Left lung (tissue), 14 donors: ENCODE data around the gene COX8A. TPM values are rescaled to one million over a fixed set of nuclear protein-coding genes. Genes with fewer than 3 reads are reported as not detected.

Source experiments
- ATAC-seq: fragments of 200-7000 bp; cut with Tn5 transposase; one replicate; pipeline ENCODE4 v1.9.1; 2020; ENCODE audit warnings: moderate library complexity
- DNase-seq, 4 donors: peaks; one replicate each; pipeline ENCODE4 v3.0.0-alpha.2; 2013 to 2020
- H3K27ac ChIP-seq, 2 donors: fragments of 200-600 bp; sonication (generic) in 1 of 2; one replicate each; pipeline versions ENCODE4 v1.5.0 to v1.8.0; 2020 to 2021
- H3K27me3 ChIP-seq, 2 donors: fragments of 200-600 bp; sonication (generic) in 1 of 2; one replicate each; pipeline versions ENCODE4 v1.5.0 to v1.8.0; 2020 to 2021
- H3K36me3 ChIP-seq, 2 donors: fragments of 200-600 bp; sonication (generic) in 1 of 2; one replicate each; pipeline versions ENCODE4 v1.5.0 to v1.8.0; 2020 to 2021
- H3K4me1 ChIP-seq, 2 donors: fragments of 200-600 bp; one replicate each; pipeline ENCODE4 v1.8.0; 2021
- H3K4me3 ChIP-seq, 2 donors: fragments of 200-600 bp; sonication (generic) in 1 of 2; one replicate each; pipeline versions ENCODE4 v1.5.0 to v1.8.0; 2020 to 2021; ENCODE audit warnings: mild to moderate bottlenecking in 1 of 2
- H3K9me3 ChIP-seq, 2 donors: fragments of 200-600 bp; sonication (generic) in 1 of 2; one replicate each; pipeline versions ENCODE4 v1.5.0 to v1.8.0; 2020 to 2021
- CTCF ChIP-seq, 2 donors: fragments of 200-600 bp; sonication (generic) in 1 of 2; IDR thresholded peaks; one replicate each; pipeline versions ENCODE4 v1.5.0 to v1.8.0; 2021; ENCODE audit warnings: antibody characterized with exemption in 2 of 2
- intact Hi-C, 2 donors: fragments of 100-400 bp; cut with DNase I; formaldehyde crosslinking; loops; one replicate each; pipeline versions ENCODE4 v1.11.2 to v1.14.2; 2022
- long read RNA-seq, 12 donors: library from polyadenylated mRNA in 2 of 12; unstranded in 2 of 12; transcript quantifications; one replicate each; pipeline ENCODE4 v2.0.0 and lab custom pipeline, GENCODE V29; 2019 to 2026
- polyA plus RNA-seq, 6 donors: library from polyadenylated mRNA; unstranded; fragments of 120-200 nt; gene quantifications; one replicate each; pipeline ENCODE4 v1.2.1, GENCODE V29; 2013; ENCODE audit not compliant: insufficient read length in 6 of 6
- total RNA-seq, 2 donors: library from RNA; stranded (reverse); fragmentation: NEBNext Ultra II Directional; extraction: Animal tissue kit (Norgen Biotek cat#: 25700); gene quantifications; one replicate each; pipeline ENCODE4 v1.2.1, GENCODE V29; 2021
- donor health status: DM: no; HTN: yes; CAD: no.
- donor health status: DM: no; HTN: no; CAD: no.

Gene COX8A
- total RNA-seq: 100 to 1,000 TPM; 267 to 281 TPM
- polyA plus RNA-seq: 100 to 1,000 TPM; 135 to 192 (median 162) TPM
- long read RNA-seq, donor 1, transcript COX8A-201 (2 exons, 507 nt): major isoform, 341 of 354 reads
- long read RNA-seq, donor 1, partial matches to known transcripts: 13 of 354 reads
- long read RNA-seq, donor 1, other reads (novel, unspliced or antisense): 0 of 354 reads
- long read RNA-seq, donor 2, transcript COX8A-201 (2 exons, 507 nt): major isoform, 307 of 337 reads
- long read RNA-seq, donor 2, partial matches to known transcripts: 30 of 337 reads
- long read RNA-seq, donor 2, other reads (novel, unspliced or antisense): 0 of 337 reads
- long read RNA-seq, donor 3, transcript COX8A-201 (2 exons, 507 nt): major isoform, 222 of 247 reads
- long read RNA-seq, donor 3, partial matches to known transcripts: 25 of 247 reads
- long read RNA-seq, donor 3, other reads (novel, unspliced or antisense): 0 of 247 reads
- long read RNA-seq, donor 4, transcript COX8A-201 (2 exons, 507 nt): major isoform, 375 of 378 reads
- long read RNA-seq, donor 4, partial matches to known transcripts: 3 of 378 reads
- long read RNA-seq, donor 4, other reads (novel, unspliced or antisense): 0 of 378 reads
- long read RNA-seq, donor 5, transcript COX8A-201 (2 exons, 507 nt): major isoform, 249 of 263 reads
- long read RNA-seq, donor 5, partial matches to known transcripts: 14 of 263 reads
- long read RNA-seq, donor 5, other reads (novel, unspliced or antisense): 0 of 263 reads
- long read RNA-seq, donor 6, transcript COX8A-201 (2 exons, 507 nt): major isoform, 310 of 310 reads
- long read RNA-seq, donor 6, partial matches to known transcripts: 0 of 310 reads
- long read RNA-seq, donor 6, other reads (novel, unspliced or antisense): 0 of 310 reads
- long read RNA-seq, donor 7, transcript COX8A-201 (2 exons, 507 nt): major isoform, 110 of 117 reads
- long read RNA-seq, donor 7, partial matches to known transcripts: 7 of 117 reads
- long read RNA-seq, donor 7, other reads (novel, unspliced or antisense): 0 of 117 reads
- long read RNA-seq, donor 8, transcript COX8A-201 (2 exons, 507 nt): major isoform, 116 of 116 reads
- long read RNA-seq, donor 8, partial matches to known transcripts: 0 of 116 reads
- long read RNA-seq, donor 8, other reads (novel, unspliced or antisense): 0 of 116 reads
- long read RNA-seq, donor 9, partial matches to known transcripts: 0 of 2 reads
- long read RNA-seq, donor 9, other reads (novel, unspliced or antisense): 0 of 2 reads
- long read RNA-seq, donor 10, transcript COX8A-201 (2 exons, 507 nt): major isoform, 151 of 152 reads
- long read RNA-seq, donor 10, partial matches to known transcripts: 0 of 152 reads
- long read RNA-seq, donor 10, other reads (novel, unspliced or antisense): 1 of 152 reads
- long read RNA-seq, donor 11, transcript COX8A-201 (2 exons, 507 nt): major isoform, 526 of 572 reads
- long read RNA-seq, donor 11, partial matches to known transcripts: 46 of 572 reads
- long read RNA-seq, donor 11, other reads (novel, unspliced or antisense): 0 of 572 reads
- long read RNA-seq, donor 12, transcript COX8A-201 (2 exons, 507 nt): major isoform, 132 of 132 reads
- long read RNA-seq, donor 12, partial matches to known transcripts: 0 of 132 reads
- long read RNA-seq, donor 12, other reads (novel, unspliced or antisense): 0 of 132 reads

- Histone ChIP-seq H3K4me1 (peaks cover 13 to 29% of the 10 kb centered on the region in 2 donors), H3K4me3 (peak within 1 kb of the TSS; percentile 88 to 93), H3K9me3 (no peaks in the 10 kb centered on the region), H3K27ac (peak within 1 kb of the TSS; percentile 91 to 96), H3K36me3 (peaks cover 0 to 20% of the 10 kb centered on the region in 2 donors), H3K27me3 (no peaks in the 10 kb centered on the region)
- ATAC-seq (peak; percentile 97), DNase-seq (peak; percentile 95 to 99 (median 98))
- TF ChIP-seq CTCF (IDR thresholded peaks at IDR 0.05): peak in 1 of 2 donors; percentile 6
- intact Hi-C loops: no loop called here
Observed at GRCh38 chr11:63974259-63975143, at the start of gene COX8A. TSS of gene COX8A (plus strand) at chr11:63974620. CDS start at chr11:63974681, 61 bp downstream.

GRCh38 chr11:63929616-63930015, 44.8 kb upstream of the COX8A start:
- no peak for DNase-seq
- no peaks in the 10 kb centered on the region for H3K4me1 ChIP-seq
- no peak for TF ChIP-seq CTCF (IDR thresholded peaks at IDR 0.05)
- H3K4me3 ChIP-seq: no peak overlapping the region
- no peak for ATAC-seq
- no peak overlapping the region for H3K27ac ChIP-seq
- H3K9me3 ChIP-seq: no peaks in the 10 kb centered on the region
- intact Hi-C loops: loop anchor here in 1 of 2 donors (10.0 kb wide), 1 partner anchor 85 kb away; no protein-coding TSS in a partner anchor
- H3K36me3 ChIP-seq: no peaks in the 10 kb centered on the region
- no peaks in the 10 kb centered on the region for H3K27me3 ChIP-seq

GRCh38 chr11:63931045-63931444, 43.4 kb upstream of the COX8A start:
- ATAC-seq: no peak
- TF ChIP-seq CTCF (IDR thresholded peaks at IDR 0.05): no peak
- Histone ChIP-seq H3K27ac (no peak overlapping the region), H3K36me3 (no peaks in the 10 kb centered on the region), H3K4me3 (no peak overlapping the region), H3K9me3 (no peaks in the 10 kb centered on the region), H3K4me1 (no peaks in the 10 kb centered on the region), H3K27me3 (no peaks in the 10 kb centered on the region)
- no peak for DNase-seq
- intact Hi-C loops: no loop called here

- Histone ChIP-seq H3K36me3 (no peaks in the 10 kb centered on the region), H3K4me1 (no peaks in the 10 kb centered on the region), H3K27ac (no peak overlapping the region), H3K4me3 (no peak overlapping the region), H3K9me3 (no peaks in the 10 kb centered on the region), H3K27me3 (no peaks in the 10 kb centered on the region)
- DNase-seq (no peak), ATAC-seq (no peak)
- no peak for TF ChIP-seq CTCF (IDR thresholded peaks at IDR 0.05)
- intact Hi-C loops: no loop called here
Observed at GRCh38 chr11:63931876-63932275, 42.5 kb upstream of the COX8A start.
